Loucy (cell line): ENCODE data around the gene LYZL4.
A peak's percentile ranks its signal among the peaks of the same experiment; 100 is the strongest.

Experiments
- EZH2phosphoT487 ChIP-seq: fragments of 200-600 bp; IDR thresholded peaks from 2 replicates; pipeline ENCODE4 v1.6.1; 2018; ENCODE audit warnings: antibody characterized with exemption, mild to moderate bottlenecking, moderate library complexity, borderline replicate concordance
- TF ChIP-seq, protein P1 (sequence below): fragments of 200-600 bp; sonication (generic); conservative IDR thresholded peaks from 2 replicates; pipeline ENCODE4 v1.5.1; 2014; ENCODE audit warnings: mild to moderate bottlenecking, antibody characterized with exemption, low read length

DNA sequence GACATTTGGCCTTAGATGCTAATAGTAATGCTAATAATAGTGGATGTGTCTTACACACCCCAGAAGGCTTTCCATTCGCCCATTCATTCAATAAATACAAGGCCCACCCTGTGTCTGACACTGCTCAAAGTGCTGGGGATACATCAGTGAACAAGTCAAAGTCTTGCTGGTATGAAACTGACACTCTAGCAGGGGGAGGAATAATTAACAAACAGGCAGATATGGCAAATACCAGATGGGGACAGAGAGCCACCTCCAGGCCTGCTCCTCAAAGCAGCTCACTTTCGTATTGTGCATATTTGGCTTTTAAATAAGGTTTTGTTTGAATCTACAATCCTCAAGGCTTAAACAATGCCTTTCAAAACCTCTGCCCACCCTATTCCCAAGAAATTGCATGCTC is 28.3 kb upstream of the LYZL4 start:
- TF ChIP-seq, protein P1, sequence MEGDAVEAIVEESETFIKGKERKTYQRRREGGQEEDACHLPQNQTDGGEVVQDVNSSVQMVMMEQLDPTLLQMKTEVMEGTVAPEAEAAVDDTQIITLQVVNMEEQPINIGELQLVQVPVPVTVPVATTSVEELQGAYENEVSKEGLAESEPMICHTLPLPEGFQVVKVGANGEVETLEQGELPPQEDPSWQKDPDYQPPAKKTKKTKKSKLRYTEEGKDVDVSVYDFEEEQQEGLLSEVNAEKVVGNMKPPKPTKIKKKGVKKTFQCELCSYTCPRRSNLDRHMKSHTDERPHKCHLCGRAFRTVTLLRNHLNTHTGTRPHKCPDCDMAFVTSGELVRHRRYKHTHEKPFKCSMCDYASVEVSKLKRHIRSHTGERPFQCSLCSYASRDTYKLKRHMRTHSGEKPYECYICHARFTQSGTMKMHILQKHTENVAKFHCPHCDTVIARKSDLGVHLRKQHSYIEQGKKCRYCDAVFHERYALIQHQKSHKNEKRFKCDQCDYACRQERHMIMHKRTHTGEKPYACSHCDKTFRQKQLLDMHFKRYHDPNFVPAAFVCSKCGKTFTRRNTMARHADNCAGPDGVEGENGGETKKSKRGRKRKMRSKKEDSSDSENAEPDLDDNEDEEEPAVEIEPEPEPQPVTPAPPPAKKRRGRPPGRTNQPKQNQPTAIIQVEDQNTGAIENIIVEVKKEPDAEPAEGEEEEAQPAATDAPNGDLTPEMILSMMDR = 0 out of 2 replicates have a peak, but pooled peaks have one; percentile 11
- no peak for TF ChIP-seq EZH2phosphoT487
